ENCODE data around the gene NBPF9.
"Not testable (repeated sequence)": the region's sequence is repeated elsewhere in the genome, so short reads cannot be mapped to it uniquely, and the experiment has no call there.

The NBPF9 gene

GRCh38 chr1:149008326-149008725 lies 95.0 kb downstream of the NBPF9 start:
- H2BK5ac ChIP-seq (ENCODE audit: low read depth, low read length, poor library complexity, severe bottlenecking); H3K79me1 ChIP-seq (replicated peaks; ENCODE audit: low read length, poor library complexity, severe bottlenecking); H3K4me3 ChIP-seq (ENCODE audit: insufficient read depth in 1 of 2, low read depth in 1 of 2, low read length in 2 of 2); H3K23ac ChIP-seq (ENCODE audit: low read length in 2 of 2); H3K9me3 ChIP-seq (ENCODE audit: control insufficient read depth, low read length); H3K18ac ChIP-seq (ENCODE audit: low read depth in 1 of 2, low read length in 2 of 2); H3K4me1 ChIP-seq (ENCODE audit: control insufficient read depth, insufficient read depth, low read depth, low read length); H2AK5ac ChIP-seq (ENCODE audit: low read length, severe bottlenecking); H3K27ac ChIP-seq (ENCODE audit: low read length, poor library complexity, severe bottlenecking); H2BK12ac ChIP-seq (ENCODE audit: low read length in 2 of 2); H3K27me3 ChIP-seq (ENCODE audit: control insufficient read depth in 1 of 2, insufficient read depth in 1 of 2, low read length in 2 of 2); H3K4ac ChIP-seq (ENCODE audit: low read depth in 1 of 2, low read length in 2 of 2); DNase-seq; H3K9ac ChIP-seq (ENCODE audit: low read length); H3K4me2 ChIP-seq (ENCODE audit: low read length, poor library complexity, severe bottlenecking); H2AFZ ChIP-seq (ENCODE audit: low read depth, low read length); H4K91ac ChIP-seq (ENCODE audit: low read length); H4K8ac ChIP-seq (ENCODE audit: low read length); H2BK15ac ChIP-seq (ENCODE audit: low read depth, poor library complexity, severe bottlenecking); H2BK120ac ChIP-seq (ENCODE audit: low read depth, low read length); H3K14ac ChIP-seq (ENCODE audit: low read length in 2 of 2): not testable (repeated sequence)
- peaks cover 4 to 13% of the 10 kb centered on the region in 2 experiments for H3K36me3 ChIP-seq (ENCODE audit: control insufficient read depth in 1 of 2, insufficient read depth in 2 of 2, low read depth in 1 of 2, low read length in 2 of 2)
- no CpG with 5 or more reads among the region's 4 CpGs for WGBS
